Esophagus muscularis mucosa (tissue), 3 donors: ENCODE data around the gene B4GALT3.

Experiments
- POLR2AphosphoS5 ChIP-seq, 2 donors: sonication (generic); formaldehyde crosslinking; IDR thresholded peaks; one replicate each; pipeline ENCODE4 v1.6.1; 2017; ENCODE audit warnings: antibody characterized with exemption in 2 of 2
- TF ChIP-seq, protein P1 (sequence below), 3 experiments: fragments of 200-600 bp in 2 of 3; fragments of 450-650 bp in 1 of 3; sonication (generic) in 2 of 3; IDR thresholded peaks; one replicate each; pipeline ENCODE4 v1.5.1; 2017 to 2019; ENCODE audit warnings: antibody characterized with exemption in 3 of 3, mild to moderate bottlenecking in 2 of 3, moderate library complexity in 1 of 3

DNA sequence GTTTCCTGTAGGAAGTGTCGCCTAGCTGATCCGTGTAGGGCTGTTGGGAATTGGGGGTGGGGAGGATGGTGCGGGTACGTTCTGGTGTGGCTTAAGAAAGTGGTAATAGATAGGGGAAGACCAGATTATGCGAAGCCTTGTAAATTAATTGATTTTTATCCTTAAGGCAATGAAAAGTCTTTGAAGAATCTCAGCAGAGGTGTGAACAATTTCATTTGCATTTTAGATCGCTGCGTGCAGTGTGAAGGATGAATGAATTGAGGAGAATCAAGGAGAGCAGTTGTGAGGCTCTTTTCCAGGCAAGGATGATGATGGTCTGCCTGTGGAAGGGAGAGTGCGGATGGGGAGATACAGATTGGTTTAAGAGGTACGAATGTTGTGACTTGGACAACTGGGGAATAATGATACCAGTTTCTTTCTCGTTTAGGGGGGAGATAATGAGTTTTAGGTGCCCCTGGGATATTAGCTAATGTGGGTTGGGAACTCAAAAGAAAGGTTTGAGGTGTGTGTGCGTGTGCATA, 44.0 kb downstream of the B4GALT3 start:
- TF ChIP-seq, protein P1, sequence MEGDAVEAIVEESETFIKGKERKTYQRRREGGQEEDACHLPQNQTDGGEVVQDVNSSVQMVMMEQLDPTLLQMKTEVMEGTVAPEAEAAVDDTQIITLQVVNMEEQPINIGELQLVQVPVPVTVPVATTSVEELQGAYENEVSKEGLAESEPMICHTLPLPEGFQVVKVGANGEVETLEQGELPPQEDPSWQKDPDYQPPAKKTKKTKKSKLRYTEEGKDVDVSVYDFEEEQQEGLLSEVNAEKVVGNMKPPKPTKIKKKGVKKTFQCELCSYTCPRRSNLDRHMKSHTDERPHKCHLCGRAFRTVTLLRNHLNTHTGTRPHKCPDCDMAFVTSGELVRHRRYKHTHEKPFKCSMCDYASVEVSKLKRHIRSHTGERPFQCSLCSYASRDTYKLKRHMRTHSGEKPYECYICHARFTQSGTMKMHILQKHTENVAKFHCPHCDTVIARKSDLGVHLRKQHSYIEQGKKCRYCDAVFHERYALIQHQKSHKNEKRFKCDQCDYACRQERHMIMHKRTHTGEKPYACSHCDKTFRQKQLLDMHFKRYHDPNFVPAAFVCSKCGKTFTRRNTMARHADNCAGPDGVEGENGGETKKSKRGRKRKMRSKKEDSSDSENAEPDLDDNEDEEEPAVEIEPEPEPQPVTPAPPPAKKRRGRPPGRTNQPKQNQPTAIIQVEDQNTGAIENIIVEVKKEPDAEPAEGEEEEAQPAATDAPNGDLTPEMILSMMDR (IDR thresholded peaks at IDR 0.05): no peak
- no peak for TF ChIP-seq POLR2AphosphoS5 (IDR thresholded peaks at IDR 0.05)
